HG03135 (cell line): ENCODE data around the gene KCNA2.

Experiments
- ATAC-seq: cut with Tn5 transposase; IDR thresholded peaks from one replicate; pipeline ENCODE4 v1.9.1; 2021; ENCODE audit warnings: mild to moderate bottlenecking, moderate library complexity; ENCODE audit not compliant: unreplicated experiment

KCNA2 gene

GRCh38 chr1:110572751-110573150 lies 33.4 kb downstream of the KCNA2 start:
- ATAC-seq, result no peak

- ATAC-seq, result no peak
Measured at GRCh38 chr1:110570901-110571300, 35.3 kb downstream of the KCNA2 start.

- no peak for ATAC-seq
Measured at GRCh38 chr1:110570307-110570706, 35.9 kb downstream of the KCNA2 start.

- ATAC-seq, result no peak
Measured at GRCh38 chr1:110566836-110567235, 39.3 kb downstream of the KCNA2 start.

GRCh38 chr1:110565565-110565964 lies 40.6 kb downstream of the KCNA2 start:
- no peak for ATAC-seq

- no peak for ATAC-seq
Measured at GRCh38 chr1:110563089-110563488, 43.1 kb downstream of the KCNA2 start.

- no peak for ATAC-seq
Measured at GRCh38 chr1:110561596-110561995, 44.6 kb downstream of the KCNA2 start.

GRCh38 chr1:110559157-110559556 lies 47.0 kb downstream of the KCNA2 start:
- ATAC-seq, result no peak

- no peak for ATAC-seq
Measured at GRCh38 chr1:110557481-110557880, 48.7 kb downstream of the KCNA2 start.

GRCh38 chr1:110556471-110556807 lies 49.7 kb downstream of the KCNA2 start:
- ATAC-seq, result no peak

- no peak for ATAC-seq
Measured at GRCh38 chr1:110555807-110556470, 50.2 kb downstream of the KCNA2 start.

- no peak for ATAC-seq
Measured at GRCh38 chr1:110554871-110555801, 51.0 kb downstream of the KCNA2 start.

- ATAC-seq, result no peak
Measured at GRCh38 chr1:110551278-110551809, 54.8 kb downstream of the KCNA2 start.

- no peak for ATAC-seq
Measured at GRCh38 chr1:110549831-110550230, 56.3 kb downstream of the KCNA2 start.

- no peak for ATAC-seq
Measured at GRCh38 chr1:110548381-110548780, 57.8 kb downstream of the KCNA2 start.

- ATAC-seq, result no peak
Measured at GRCh38 chr1:110547017-110547416, 59.1 kb downstream of the KCNA2 start.

GRCh38 chr1:110545492-110545891 lies 60.7 kb downstream of the KCNA2 start:
- no peak for ATAC-seq

GRCh38 chr1:110544753-110545152 lies 61.4 kb downstream of the KCNA2 start:
- ATAC-seq, result no peak
